HCT116 (cell line): Measurements from ENCODE around the gene PLEKHM3. TPM values are rescaled to one million over a fixed set of nuclear protein-coding genes. Genes with fewer than 3 reads are reported as not detected.
A peak's percentile ranks its signal among the peaks of the same experiment; 100 is the strongest.

ENCODE experiments used
- ATAC-seq: fragments of 200-7000 bp; cut with Tn5 transposase; 2 replicates; pipeline ENCODE4 v1.9.1; 2020; ENCODE audit warnings: mild to moderate bottlenecking, moderate library complexity
- BruUV-seq: library from RNA; stranded (reverse); fragments of 400-500 nt; replicated peaks from 2 replicates; lab custom pipeline; 2021; lab: Mats Ljungman, UMichigan
- CTCF ChIA-PET: fragments of 300-600 bp; sonication (Branson Sonifier 250); formaldehyde crosslinking; loops from one replicate; lab custom pipeline; 2021; ENCODE audit warnings: antibody characterized with exemption; lab: Charles Lee
- POLR2A ChIA-PET: fragments of 300-600, 350-600 bp; sonication (Branson Sonifier 250); formaldehyde crosslinking; loops from one replicate; lab custom pipeline; 2021; ENCODE audit warnings: antibody characterized with exemption; lab: Charles Lee
- RAD21 ChIA-PET, 2 experiments: fragments of 300-600 bp; sonication (Branson Sonifier 250); formaldehyde crosslinking; loops; one replicate each; lab custom pipeline; 2023; ENCODE audit warnings: low total read pairs in 2 of 2; ENCODE audit not compliant: uncharacterized antibody in 2 of 2, unreplicated experiment in 2 of 2, low non-redundant PET in 1 of 2; lab: Charles Lee
- DNase-seq: peaks from one replicate; pipeline ENCODE4 v3.0.0-alpha.2; 2010; ENCODE audit warnings: low read depth, low spot score
- H2AFZ ChIP-seq: fragments of 200-600 bp; shearing (Covaris generic), sonication (generic); 2 replicates; pipeline ENCODE4 v1.6.1; 2017; ENCODE audit warnings: low read depth, mixed run types, mixed read lengths, antibody characterized with exemption, low read length; ENCODE audit not compliant: poor library complexity, severe bottlenecking
- H3K27ac ChIP-seq: 2 replicates; pipeline ENCODE4 v1.5.1; 2012; ENCODE audit warnings: low read depth, low read length
- H3K27me3 ChIP-seq: fragments of 200-600 bp; sonication (generic); 2 replicates; pipeline ENCODE4 v1.6.1; 2016; ENCODE audit warnings: mixed run types, low read length, mixed read lengths; ENCODE audit not compliant: insufficient read depth
- H3K36me3 ChIP-seq, 2 experiments: fragments of 200-500 bp in 1 of 2; fragments of 200-600 bp in 1 of 2; sonication (Bioruptor generic) in 1 of 2; sonication (generic) in 1 of 2; 2 replicates each; pipeline versions ENCODE4 v1.5.1 to v1.6.1; 2014 to 2016; ENCODE audit warnings: low read length in 2 of 2, inconsistent platforms in 1 of 2, mixed read lengths in 1 of 2, mixed run types in 1 of 2; ENCODE audit not compliant: insufficient read depth in 2 of 2, control insufficient read depth in 1 of 2
- H3K4me1 ChIP-seq, 2 experiments: fragments of 200-600 bp in 1 of 2; sonication (generic) in 1 of 2; 2 replicates each; pipeline versions ENCODE4 v1.5.1 to v1.6.1; 2012 to 2017; ENCODE audit warnings: low read length in 2 of 2, inconsistent platforms in 1 of 2, mild to moderate bottlenecking in 1 of 2, mixed read lengths in 1 of 2, mixed run types in 1 of 2, moderate library complexity in 1 of 2; ENCODE audit not compliant: insufficient read depth in 2 of 2, control insufficient read depth in 1 of 2
- H3K4me2 ChIP-seq: fragments of 200-600 bp; sonication (generic); 2 replicates; pipeline ENCODE4 v1.6.1; 2017; ENCODE audit warnings: mixed run types, low read length, mixed read lengths
- H3K4me3 ChIP-seq, 2 experiments: fragments of 200-600 bp in 1 of 2; sonication (generic) in 1 of 2; replicated peaks in 1 of 2; 2 replicates each; pipeline ENCODE4 v1.5.1; 2011 to 2016; ENCODE audit warnings: low read length in 2 of 2, control low read depth in 1 of 2, low read depth in 1 of 2, mild to moderate bottlenecking in 1 of 2, mixed read lengths in 1 of 2, mixed run types in 1 of 2
- H3K79me2 ChIP-seq: fragments of 200-600 bp; sonication (generic); 2 replicates; pipeline ENCODE4 v1.6.1; 2017; ENCODE audit warnings: mild to moderate bottlenecking, mixed run types, low read length, moderate library complexity, mixed read lengths; ENCODE audit not compliant: insufficient read depth
- H3K9ac ChIP-seq: fragments of 200-600 bp; sonication (generic); 2 replicates; pipeline ENCODE4 v1.6.1; 2016; ENCODE audit warnings: low read length, mixed read lengths
- H3K9me2 ChIP-seq: fragments of 200-600 bp; sonication (generic), shearing (Covaris generic); 2 replicates; pipeline ENCODE4 v1.6.1; 2017; ENCODE audit warnings: mixed run types, mild to moderate bottlenecking, moderate library complexity; ENCODE audit not compliant: insufficient read depth
- H3K9me3 ChIP-seq, 2 experiments: fragments of 200-500 bp in 1 of 2; fragments of 200-600 bp in 1 of 2; sonication (Bioruptor generic) in 1 of 2; sonication (generic) in 1 of 2; 2 replicates each; pipeline ENCODE4 v1.6.1; 2014 to 2017; ENCODE audit warnings: low read length in 2 of 2, mixed read lengths in 2 of 2, inconsistent platforms in 1 of 2, low read depth in 1 of 2, mild to moderate bottlenecking in 1 of 2, mixed run types in 1 of 2, moderate library complexity in 1 of 2; ENCODE audit not compliant: control insufficient read depth in 1 of 2, insufficient read depth in 1 of 2
- H4K20me1 ChIP-seq: fragments of 200-600 bp; sonication (generic), shearing (Covaris generic); 2 replicates; pipeline ENCODE4 v1.6.1; 2017; ENCODE audit warnings: mixed run types, mild to moderate bottlenecking, moderate library complexity; ENCODE audit not compliant: insufficient read depth
- ATF3 ChIP-seq: IDR thresholded peaks from 2 replicates; pipeline ENCODE4 v1.6.1; 2012
- CBX3 ChIP-seq: IDR thresholded peaks from 2 replicates; pipeline ENCODE4 v1.6.1; 2012; ENCODE audit warnings: low read depth
- EGR1 ChIP-seq: IDR thresholded peaks from 2 replicates; pipeline ENCODE4 v1.6.1; 2012; ENCODE audit warnings: low read depth
- ELF1 ChIP-seq: IDR thresholded peaks from 2 replicates; pipeline ENCODE4 v1.6.1; 2012; ENCODE audit warnings: low read depth, borderline replicate concordance
- EZH2 ChIP-seq: fragments of 200-600 bp; sonication (generic); IDR thresholded peaks from 2 replicates; pipeline ENCODE4 v1.6.1; 2017; ENCODE audit warnings: antibody characterized with exemption, mixed run types
- EZH2phosphoT487 ChIP-seq: fragments of 200-600 bp; IDR thresholded peaks from 2 replicates; pipeline ENCODE4 v1.6.1; 2018; ENCODE audit warnings: antibody characterized with exemption, borderline replicate concordance
- FOSL1 ChIP-seq: IDR thresholded peaks from 2 replicates; pipeline ENCODE4 v1.6.1; 2012; ENCODE audit warnings: low read depth
- POLR2A ChIP-seq: IDR thresholded peaks from 2 replicates; pipeline ENCODE4 v1.7.0; 2011; ENCODE audit warnings: borderline replicate concordance; ENCODE audit not compliant: insufficient read depth, insufficient read length; ENCODE audit errors: extremely low read depth
- POLR2AphosphoS5 ChIP-seq: IDR thresholded peaks from 2 replicates; pipeline ENCODE4 v1.6.1; 2011; ENCODE audit warnings: mild to moderate bottlenecking, low read depth, low read length, moderate library complexity
- REST ChIP-seq: IDR thresholded peaks from 2 replicates; pipeline ENCODE4 v1.6.1; 2012; ENCODE audit warnings: low read depth
- SRF ChIP-seq: IDR thresholded peaks from 2 replicates; pipeline ENCODE4 v1.6.1; 2012; ENCODE audit warnings: low read depth
- YY1 ChIP-seq: IDR thresholded peaks from 2 replicates; pipeline ENCODE4 v1.6.1; 2011; ENCODE audit warnings: low read length, low read depth, moderate library complexity, mild to moderate bottlenecking; ENCODE audit not compliant: insufficient replicate concordance; ENCODE audit errors: extremely low read depth
- ZNF274 ChIP-seq: fragments of 200-500 bp; sonication (Bioruptor generic); IDR thresholded peaks from 2 replicates; pipeline ENCODE4 v1.6.1; 2014; ENCODE audit warnings: mild to moderate bottlenecking, low read depth, low read length, inconsistent platforms
- intact Hi-C: fragments of 100-400 bp; cut with micrococcal nuclease; formaldehyde crosslinking; loops from 2 replicates; pipeline ENCODE4 v1.10.0; 2022
- total RNA-seq: library from RNA; stranded (reverse); gene quantifications from one replicate; pipeline ENCODE4 v1.2.1, GENCODE V29; 2021; ENCODE audit not compliant: unreplicated experiment

PLEKHM3 gene
- total RNA-seq, 1 experiment from 2014 or later = 6.3 TPM

DNA sequence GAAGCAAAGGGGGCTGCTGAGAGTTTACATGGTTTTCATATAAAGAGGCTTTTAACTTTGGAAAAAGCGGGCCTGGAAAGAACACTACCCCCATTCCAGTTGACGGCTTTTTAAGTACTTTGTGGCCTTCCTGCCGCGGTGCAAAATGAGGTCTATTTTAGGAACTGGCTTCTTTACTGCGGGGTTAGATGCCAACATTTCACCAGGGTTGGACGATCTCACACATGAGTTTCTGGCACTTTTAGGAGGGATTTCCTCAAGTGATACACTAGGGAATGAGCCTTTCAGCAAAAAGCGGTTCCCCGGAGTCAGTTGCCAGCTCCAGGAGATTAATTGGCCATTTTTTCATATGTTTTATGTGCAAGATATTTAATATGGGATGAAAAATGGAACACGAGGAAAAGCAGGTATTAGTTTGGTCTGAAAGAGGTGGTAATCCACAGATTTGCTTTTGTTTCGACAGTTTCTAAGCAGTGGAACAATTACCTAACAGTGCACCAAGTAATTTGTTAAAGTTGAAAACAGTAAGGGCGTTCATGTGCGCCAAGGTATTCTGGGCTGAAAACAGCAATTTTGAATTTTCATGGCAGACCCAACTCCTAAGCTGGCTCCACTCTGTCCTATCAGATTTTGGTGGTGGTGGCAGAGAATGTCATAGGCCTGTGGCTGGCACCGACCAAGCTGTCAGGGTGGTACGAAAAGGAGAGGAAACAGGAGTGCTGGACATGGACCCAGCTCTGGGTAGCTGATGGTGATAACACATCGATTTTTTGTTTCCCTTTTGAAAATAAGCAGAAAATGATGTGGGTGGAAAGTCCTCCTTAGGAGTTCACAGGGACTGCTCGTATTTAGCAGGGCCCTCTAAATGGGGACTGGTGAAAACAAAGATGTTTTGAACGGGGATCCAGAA lies 200.0 kb downstream of the PLEKHM3 start:
- CTCF ChIA-PET = no interaction called here

More for the DNA sequence above, 200.0 kb downstream of the PLEKHM3 start:
- ATAC-seq = no peak
- POLR2A ChIA-PET = no interaction called here
- Histone ChIP-seq H3K4me3 (no peak overlapping the region), H3K9ac (no peak overlapping the region), H3K4me1 (peaks cover 19% of the 10 kb centered on the region in 2 experiments), H3K4me2 (no peak overlapping the region), H4K20me1 (no peaks in the 10 kb centered on the region), H2AFZ (no peak overlapping the region), H3K9me2 (no peaks in the 10 kb centered on the region), H3K79me2 (no peaks in the 10 kb centered on the region), H3K9me3 (no peaks in the 10 kb centered on the region), H3K36me3 (no peaks in the 10 kb centered on the region), H3K27me3 (no peaks in the 10 kb centered on the region), H3K27ac (no peak overlapping the region)
- BruUV-seq = TSS peak; percentile 20
- RAD21 ChIA-PET = no interaction called here
- intact Hi-C loops = no loop called here
- DNase-seq = no peak
- TF ChIP-seq FOSL1 = no peak
- no peak for TF ChIP-seq ATF3
- TF ChIP-seq REST = no peak
- no peak for TF ChIP-seq ELF1
- TF ChIP-seq CBX3 = no peak
- no peak for TF ChIP-seq EGR1
- no peak for TF ChIP-seq EZH2phosphoT487
- no peak for TF ChIP-seq SRF
- TF ChIP-seq POLR2AphosphoS5 = no peak
- TF ChIP-seq ZNF274 = no peak
- TF ChIP-seq POLR2A = no peak
- TF ChIP-seq YY1 = no peak
- no peak for TF ChIP-seq EZH2
